MCF 10A (cell line): Measurements from ENCODE around the gene SEMA6B. TPM values are rescaled to one million over a fixed set of nuclear protein-coding genes. Genes with fewer than 3 reads are reported as not detected.

ENCODE experiments used
- BruUV-seq: library from RNA; stranded (reverse); fragments of 400-500 nt; replicated peaks from 2 replicates; lab custom pipeline; 2021; lab: Mats Ljungman, UMichigan
- CTCF ChIA-PET: fragments of 300-600 bp; sonication (Branson Sonifier 250); formaldehyde crosslinking; extraction: SDS; loops from one replicate; lab custom pipeline; 2021; ENCODE audit warnings: antibody characterized with exemption, inconsistent platforms; lab: Yijun Ruan, JAX
- POLR2A ChIA-PET: fragments of 300-600, 350-650 bp; sonication (Branson Sonifier 250); formaldehyde crosslinking; extraction: SDS; loops from one replicate; lab custom pipeline; 2020; ENCODE audit warnings: antibody characterized with exemption, inconsistent platforms; lab: Yijun Ruan, JAX
- DNase-seq: peaks from one replicate; pipeline ENCODE4 v3.0.0-alpha.2; 2018; ENCODE audit not compliant: unreplicated experiment
- H3K27ac Mint-ChIP-seq: one replicate; pipeline ENCODE4 v1.8.0; 2022; ENCODE audit warnings: mild to moderate bottlenecking, low read depth, mixed read lengths; ENCODE audit not compliant: unreplicated experiment
- H3K27me3 Mint-ChIP-seq: one replicate; pipeline ENCODE4 v1.8.0; 2022; ENCODE audit warnings: mixed read lengths; ENCODE audit not compliant: insufficient read depth, unreplicated experiment
- H3K36me3 Mint-ChIP-seq: one replicate; pipeline ENCODE4 v1.8.0; 2022; ENCODE audit warnings: mild to moderate bottlenecking, moderate library complexity, mixed read lengths; ENCODE audit not compliant: insufficient read depth, unreplicated experiment
- H3K4me1 Mint-ChIP-seq: one replicate; pipeline ENCODE4 v1.8.0; 2022; ENCODE audit warnings: mixed read lengths; ENCODE audit not compliant: insufficient read depth, unreplicated experiment
- H3K4me3 Mint-ChIP-seq: one replicate; pipeline ENCODE4 v1.8.0; 2022; ENCODE audit warnings: mild to moderate bottlenecking, moderate library complexity, mixed read lengths; ENCODE audit not compliant: unreplicated experiment
- H3K9me3 Mint-ChIP-seq: one replicate; pipeline ENCODE4 v1.8.0; 2022; ENCODE audit warnings: mixed read lengths; ENCODE audit not compliant: unreplicated experiment
- intact Hi-C: fragments of 100-400 bp; cut with micrococcal nuclease; formaldehyde crosslinking; loops from 2 replicates; pipeline ENCODE4 v1.14.1; 2022
- total RNA-seq: library from RNA; stranded (reverse); gene quantifications from 2 replicates; pipeline ENCODE4 v1.2.3, GENCODE V29; 2022
- TF ChIP-seq, protein P1 (sequence below): fragments of 200-600 bp; IDR thresholded peaks from one replicate; pipeline ENCODE4 v1.8.0; 2022; ENCODE audit warnings: antibody characterized with exemption, mild to moderate bottlenecking; ENCODE audit not compliant: unreplicated experiment

The SEMA6B gene
- total RNA-seq, 1 experiment from 2014 or later: 0.54 TPM

DNA sequence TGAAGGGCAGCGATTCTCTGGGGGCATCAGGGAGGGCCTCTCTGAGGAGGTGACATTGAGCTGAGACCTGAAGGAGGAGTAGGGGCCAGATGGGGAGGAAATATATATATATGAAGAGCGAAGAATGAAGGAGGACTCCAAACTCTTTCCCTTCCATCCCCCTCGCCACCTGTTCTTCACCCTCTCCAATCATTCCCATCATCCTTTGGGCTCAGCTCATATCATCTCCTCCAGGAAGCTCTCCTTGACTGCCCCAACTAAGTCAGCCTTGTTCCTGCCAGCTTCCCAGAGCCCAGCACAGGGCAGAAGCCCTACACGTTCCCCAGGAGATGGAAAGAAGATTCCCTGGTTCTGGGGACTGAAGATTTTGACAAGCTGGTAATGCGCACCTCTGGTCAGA is 33.0 kb upstream of the SEMA6B start:
- ChIA-PET CTCF (interaction anchor here (0.6 to 3.5 kb wide), 6 partner anchors 13 to 554 kb away, joined by 3 to 13 read pairs (median 4); no protein-coding TSS in a partner anchor), POLR2A (interaction anchor here (0.7 kb wide), 1 partner anchor 43 kb away, joined by 3 read pairs; no protein-coding TSS in a partner anchor)
- Mint-ChIP-seq H3K4me3 (no peak overlapping the region), H3K27ac (no peak overlapping the region), H3K4me1 (no peaks in the 10 kb centered on the region), H3K27me3 (no peaks in the 10 kb centered on the region), H3K9me3 (no peaks in the 10 kb centered on the region), H3K36me3 (no peaks in the 10 kb centered on the region)
- TF ChIP-seq, protein P1, sequence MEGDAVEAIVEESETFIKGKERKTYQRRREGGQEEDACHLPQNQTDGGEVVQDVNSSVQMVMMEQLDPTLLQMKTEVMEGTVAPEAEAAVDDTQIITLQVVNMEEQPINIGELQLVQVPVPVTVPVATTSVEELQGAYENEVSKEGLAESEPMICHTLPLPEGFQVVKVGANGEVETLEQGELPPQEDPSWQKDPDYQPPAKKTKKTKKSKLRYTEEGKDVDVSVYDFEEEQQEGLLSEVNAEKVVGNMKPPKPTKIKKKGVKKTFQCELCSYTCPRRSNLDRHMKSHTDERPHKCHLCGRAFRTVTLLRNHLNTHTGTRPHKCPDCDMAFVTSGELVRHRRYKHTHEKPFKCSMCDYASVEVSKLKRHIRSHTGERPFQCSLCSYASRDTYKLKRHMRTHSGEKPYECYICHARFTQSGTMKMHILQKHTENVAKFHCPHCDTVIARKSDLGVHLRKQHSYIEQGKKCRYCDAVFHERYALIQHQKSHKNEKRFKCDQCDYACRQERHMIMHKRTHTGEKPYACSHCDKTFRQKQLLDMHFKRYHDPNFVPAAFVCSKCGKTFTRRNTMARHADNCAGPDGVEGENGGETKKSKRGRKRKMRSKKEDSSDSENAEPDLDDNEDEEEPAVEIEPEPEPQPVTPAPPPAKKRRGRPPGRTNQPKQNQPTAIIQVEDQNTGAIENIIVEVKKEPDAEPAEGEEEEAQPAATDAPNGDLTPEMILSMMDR: no peak
- no peak for DNase-seq
- no TSS peak for BruUV-seq
- intact Hi-C loops: no loop called here

DNA sequence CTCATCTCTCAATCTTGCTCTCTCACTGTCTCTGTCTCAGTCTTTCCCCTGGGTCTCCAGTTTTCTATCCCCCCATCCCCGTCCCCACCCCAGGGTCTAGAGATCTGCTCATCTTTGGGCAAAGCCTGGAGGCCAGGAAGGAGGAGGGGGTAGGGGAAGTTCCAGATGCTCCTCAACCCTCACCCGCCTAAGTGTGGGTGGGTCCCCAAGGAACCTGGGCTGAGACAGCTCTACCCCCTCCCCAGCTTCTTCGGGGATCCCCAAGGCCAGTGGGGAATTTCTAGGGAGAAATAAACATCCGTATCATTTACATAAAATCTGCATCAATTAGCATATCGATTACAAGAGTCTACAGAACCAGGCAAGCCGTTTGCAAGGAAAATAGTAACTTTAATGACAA is 31.8 kb upstream of the SEMA6B start:
- CTCF ChIA-PET: no interaction called here
- TF ChIP-seq, protein P1: no peak
- intact Hi-C loops: no loop called here
- Mint-ChIP-seq H3K36me3 (no peaks in the 10 kb centered on the region), H3K27me3 (no peaks in the 10 kb centered on the region), H3K9me3 (no peaks in the 10 kb centered on the region), H3K4me3 (no peak overlapping the region), H3K4me1 (no peaks in the 10 kb centered on the region), H3K27ac (peak overlapping the region; percentile 7)
- BruUV-seq: no TSS peak
- no peak for DNase-seq
- POLR2A ChIA-PET: no interaction called here

DNA sequence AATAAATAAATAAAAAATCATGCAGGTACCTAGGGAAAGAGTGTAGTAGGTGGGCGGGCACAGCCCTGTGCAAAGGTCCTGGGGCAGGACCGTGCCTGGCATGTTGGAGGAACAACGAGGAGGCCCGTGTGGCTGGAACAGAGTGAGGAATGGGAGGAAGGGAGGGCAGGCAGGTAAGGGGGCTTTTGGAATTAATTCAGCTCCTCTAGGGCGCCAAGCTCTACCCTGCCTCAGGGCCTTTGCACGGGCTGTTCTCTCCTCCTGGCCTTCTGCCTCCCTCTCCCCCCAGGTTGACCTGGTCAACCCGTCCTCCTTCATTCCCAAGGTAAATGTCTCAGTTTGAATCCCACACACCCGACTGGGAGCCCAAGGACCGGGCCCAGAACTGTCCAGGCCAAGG is 31.1 kb upstream of the SEMA6B start:
- TF ChIP-seq, protein P1: no peak
- Mint-ChIP-seq H3K9me3 (no peaks in the 10 kb centered on the region), H3K36me3 (no peaks in the 10 kb centered on the region), H3K4me3 (no peak overlapping the region), H3K27me3 (no peaks in the 10 kb centered on the region), H3K4me1 (no peaks in the 10 kb centered on the region), H3K27ac (no peak overlapping the region)
- no TSS peak for BruUV-seq
- ChIA-PET CTCF (interaction anchor here (0.9 to 2.5 kb wide), 3 partner anchors 19 to 44 kb away, joined by 3 to 7 read pairs (median 6); no protein-coding TSS in a partner anchor), POLR2A (no interaction called here)
- DNase-seq: no peak
- intact Hi-C loops: no loop called here

DNA sequence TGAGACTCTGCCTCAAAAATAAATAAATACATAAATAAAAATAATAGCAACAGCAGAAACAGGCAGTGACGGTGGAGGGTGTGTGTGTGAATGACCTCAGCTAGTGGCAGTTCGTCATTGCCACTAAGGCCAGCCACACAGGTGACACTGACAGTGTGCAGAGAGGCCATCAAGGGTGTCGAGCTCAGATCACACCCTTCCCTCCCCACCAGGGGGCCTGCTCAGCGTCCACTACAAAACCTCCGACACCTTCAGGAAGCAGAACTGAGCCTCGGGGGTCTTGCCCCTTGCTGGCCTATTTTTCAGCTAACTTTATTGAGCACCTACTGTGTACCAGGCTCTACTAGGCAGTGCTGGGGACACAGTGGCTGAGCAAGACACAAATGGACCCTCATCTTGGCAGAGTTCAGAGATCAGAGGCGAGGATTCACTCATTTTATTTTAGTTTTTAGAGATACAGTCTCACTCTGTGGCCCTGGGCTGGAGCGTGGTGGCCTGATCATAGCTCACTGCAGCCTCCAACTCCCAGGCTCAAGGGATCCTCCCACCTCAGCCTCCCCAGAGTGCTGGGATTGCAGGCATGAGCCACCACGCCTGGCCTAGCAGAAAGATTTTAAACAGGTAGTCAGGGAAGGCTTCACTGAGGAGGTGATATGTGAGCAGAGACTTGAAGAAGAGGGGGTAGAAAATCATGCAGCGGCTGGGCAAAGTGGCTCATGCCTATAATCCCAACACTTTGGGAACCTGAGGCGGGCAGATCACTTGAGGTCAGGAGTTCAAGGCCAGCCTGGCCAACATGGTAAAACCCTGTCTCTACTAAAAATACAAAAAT is 30.3 kb upstream of the SEMA6B start:
- no peak for DNase-seq
- no peaks in the 10 kb centered on the region for H3K4me1 Mint-ChIP-seq
- H3K9me3 Mint-ChIP-seq: no peaks in the 10 kb centered on the region
- POLR2A ChIA-PET: interaction anchor here (0.9 to 1.2 kb wide), 2 partner anchors 15 to 46 kb away, joined by 3 to 5 read pairs; no protein-coding TSS in a partner anchor
- no peaks in the 10 kb centered on the region for H3K36me3 Mint-ChIP-seq
- H3K27ac Mint-ChIP-seq: no peak overlapping the region
- TF ChIP-seq, protein P1: peak; percentile 32
- no TSS peak for BruUV-seq
- CTCF ChIA-PET: interaction anchor here (0.9 to 2.5 kb wide), 3 partner anchors 18 to 45 kb away, joined by 3 to 7 read pairs (median 6); no protein-coding TSS in a partner anchor
- H3K27me3 Mint-ChIP-seq: no peaks in the 10 kb centered on the region
- intact Hi-C loops: no loop called here
- no peak overlapping the region for H3K4me3 Mint-ChIP-seq
